GM21515 (cell line): ENCODE data around the gene DDHD1.

ENCODE experiments used
- ATAC-seq: cut with Tn5 transposase; IDR thresholded peaks from one replicate; pipeline ENCODE4 v1.9.1; 2021; ENCODE audit not compliant: unreplicated experiment

The DDHD1 gene

DNA sequence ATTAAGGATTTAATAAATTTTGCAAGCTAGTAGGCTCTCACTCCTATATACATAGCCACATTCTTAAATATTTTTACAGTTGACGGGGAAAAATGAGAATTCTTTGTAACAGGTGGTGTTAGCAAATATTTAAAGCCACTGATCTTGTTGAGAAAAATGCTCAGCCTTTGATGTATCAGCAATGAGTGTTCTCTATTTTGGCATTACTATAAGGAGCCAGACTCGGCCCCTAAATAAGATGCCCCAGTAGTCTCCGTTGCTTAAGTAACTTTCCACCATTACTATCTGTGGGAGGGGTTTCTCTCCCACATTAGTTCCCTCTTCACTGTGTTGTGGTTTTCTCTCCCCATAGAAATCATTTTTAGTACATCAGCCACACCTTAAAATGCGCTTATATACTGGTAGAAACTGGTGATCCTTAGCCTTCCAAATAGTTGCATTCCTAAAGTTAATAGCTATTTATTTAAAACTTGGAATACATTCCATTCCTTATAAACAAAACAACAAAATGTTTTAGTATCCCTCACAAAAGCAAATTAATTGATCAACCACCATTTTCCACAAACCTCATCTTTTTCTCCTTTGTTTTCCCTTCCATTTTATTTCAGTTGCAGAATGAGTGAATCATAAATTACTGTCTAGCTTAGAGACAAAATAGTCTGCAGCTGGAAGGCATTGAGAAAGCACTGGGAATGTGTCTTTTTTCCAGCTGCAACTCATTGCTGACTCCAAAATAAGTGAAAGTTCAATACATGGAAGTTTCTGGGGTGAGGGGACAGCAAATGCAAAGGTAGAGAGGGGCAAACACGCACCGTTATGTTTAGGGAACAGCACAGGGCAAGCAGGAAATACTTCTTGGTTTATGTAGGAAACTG, 117.5 kb downstream of the DDHD1 start:
- ATAC-seq: no peak

DNA sequence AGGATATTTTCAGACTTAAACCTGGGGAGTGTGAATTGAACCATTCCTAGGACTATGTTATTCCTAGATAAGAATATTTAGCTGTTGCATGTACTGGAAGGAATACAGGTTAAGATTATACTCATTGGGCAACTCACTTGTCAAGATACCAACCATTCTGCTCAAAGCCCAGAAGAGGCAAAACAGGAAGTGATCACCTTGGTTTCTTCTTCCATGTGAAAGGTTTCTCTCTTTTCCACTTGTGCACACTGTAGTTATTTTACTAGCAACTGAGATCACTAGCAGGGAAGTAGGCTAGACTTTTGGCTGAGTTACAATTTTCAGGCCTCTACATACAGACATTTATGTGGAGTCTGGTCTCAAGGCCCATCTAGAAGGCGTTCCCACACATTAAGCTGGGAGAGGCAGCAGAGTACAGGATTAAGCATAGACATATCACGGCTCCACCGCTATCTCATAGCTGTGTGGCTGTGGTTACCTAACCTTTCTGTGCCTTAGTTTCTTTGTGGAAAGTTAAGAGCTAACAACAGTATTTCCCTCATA, 118.4 kb downstream of the DDHD1 start:
- no peak for ATAC-seq

DNA sequence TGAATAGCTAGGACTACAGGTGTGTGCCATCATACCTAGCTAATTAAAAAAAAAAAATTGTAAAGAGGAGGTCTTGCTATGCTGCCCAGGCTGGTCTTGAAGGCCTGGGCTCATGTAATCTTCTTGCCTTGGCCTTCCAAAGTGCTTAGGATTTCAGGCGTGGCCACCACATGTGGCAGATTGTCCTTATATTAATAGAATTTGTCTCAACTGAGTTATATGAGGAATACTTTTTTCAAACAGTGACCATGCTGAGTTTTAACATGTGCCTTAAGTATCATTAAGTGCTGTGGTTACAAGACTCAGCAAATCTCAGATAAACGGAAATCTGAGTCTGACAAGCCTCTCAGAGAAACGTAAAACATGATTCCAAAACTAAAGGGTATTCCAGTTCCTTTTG, 119.1 kb downstream of the DDHD1 start:
- no peak for ATAC-seq

DNA sequence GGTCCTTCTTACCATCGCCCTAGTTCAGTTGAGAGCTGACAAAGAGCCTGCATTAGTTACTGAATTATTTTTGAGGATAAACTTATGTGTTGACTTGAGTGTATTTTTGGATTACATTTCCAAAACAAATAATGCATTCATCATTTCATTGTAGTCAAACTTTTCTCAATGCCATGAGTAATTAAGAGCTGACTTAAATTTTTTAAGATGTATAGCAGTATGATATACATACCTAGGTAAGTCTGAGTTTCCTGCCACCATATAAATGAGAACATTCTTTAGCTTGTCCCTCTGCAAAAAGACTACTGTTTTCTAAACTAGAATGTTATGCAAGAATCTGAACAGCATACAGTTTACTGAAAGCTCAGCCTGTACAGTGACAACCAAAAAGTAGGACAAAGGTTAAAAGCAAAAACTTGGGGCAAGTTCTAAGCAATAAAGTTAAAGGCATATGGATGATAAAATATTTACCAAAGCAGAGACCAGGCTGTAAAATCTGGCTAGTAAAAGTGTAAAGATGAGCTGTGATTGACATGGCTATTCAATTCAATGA, 120.2 kb downstream of the DDHD1 start:
- no peak for ATAC-seq

DNA sequence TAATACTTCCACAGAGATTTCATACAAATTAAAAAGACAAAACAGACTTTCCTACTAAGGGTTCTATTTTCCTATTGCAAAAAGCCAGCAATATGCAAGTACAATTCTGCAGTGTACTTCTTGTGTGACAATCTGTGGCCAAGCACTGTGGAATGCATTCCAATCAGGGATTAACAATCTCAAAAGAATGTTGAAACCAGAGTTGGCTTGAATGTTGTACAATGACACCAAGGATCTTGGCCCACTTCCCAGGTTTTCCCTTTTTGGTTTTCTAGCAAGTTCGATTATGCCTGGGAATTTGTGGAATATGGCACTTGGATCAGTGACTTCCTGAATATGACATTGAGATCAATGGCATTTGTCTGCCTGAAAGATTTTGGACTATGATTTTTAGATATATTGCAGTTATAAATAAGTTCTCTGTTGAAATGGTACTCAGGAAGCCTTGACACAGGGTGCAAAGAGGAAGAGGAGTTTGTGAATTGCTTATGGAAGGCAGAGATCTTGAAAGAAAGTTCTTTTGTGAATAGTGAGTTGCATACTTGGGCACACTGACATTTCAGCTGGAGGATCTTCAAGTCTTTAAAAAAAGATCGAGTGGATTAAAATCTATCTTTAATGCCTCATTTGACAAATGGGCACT, 120.8 kb downstream of the DDHD1 start:
- ATAC-seq: no peak

DNA sequence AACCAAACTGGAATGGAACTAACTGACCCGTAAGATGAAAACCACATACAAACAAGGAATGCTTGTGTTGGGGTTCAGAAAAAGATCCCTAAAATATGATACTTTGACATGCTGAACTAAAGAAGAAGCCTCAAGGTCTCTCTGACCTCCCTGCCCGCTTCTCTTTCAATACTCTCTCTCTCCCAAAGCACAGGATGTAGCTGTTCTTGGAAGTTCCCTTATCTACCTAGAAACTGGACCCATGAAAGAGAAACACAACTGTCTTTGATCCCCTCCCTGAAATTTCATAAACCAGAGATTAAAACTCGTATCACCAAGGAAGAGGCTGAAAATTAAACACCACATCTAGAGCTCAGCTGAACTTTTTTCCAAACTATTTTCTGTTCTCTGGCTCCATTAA, 125.6 kb downstream of the DDHD1 start:
- no peak for ATAC-seq

DNA sequence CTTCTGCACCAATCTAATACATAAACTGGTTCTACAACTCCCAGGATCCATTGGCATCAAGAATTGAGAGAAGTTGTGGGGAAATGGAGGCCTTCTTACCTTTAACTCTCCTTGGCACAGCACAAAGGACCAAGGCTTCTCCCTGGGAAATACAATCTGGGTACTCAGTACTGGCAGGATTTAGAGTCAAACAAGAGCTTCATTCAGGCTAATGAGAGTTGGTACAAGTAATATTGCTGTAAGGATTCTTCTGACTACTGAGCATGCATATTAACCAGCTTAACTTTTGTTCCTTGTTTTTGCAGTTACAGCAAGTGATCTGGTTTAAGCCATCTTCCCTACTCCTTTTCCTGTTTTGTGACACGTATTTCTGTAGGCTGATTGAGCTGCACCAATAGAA, 126.1 kb downstream of the DDHD1 start:
- ATAC-seq: no peak

DNA sequence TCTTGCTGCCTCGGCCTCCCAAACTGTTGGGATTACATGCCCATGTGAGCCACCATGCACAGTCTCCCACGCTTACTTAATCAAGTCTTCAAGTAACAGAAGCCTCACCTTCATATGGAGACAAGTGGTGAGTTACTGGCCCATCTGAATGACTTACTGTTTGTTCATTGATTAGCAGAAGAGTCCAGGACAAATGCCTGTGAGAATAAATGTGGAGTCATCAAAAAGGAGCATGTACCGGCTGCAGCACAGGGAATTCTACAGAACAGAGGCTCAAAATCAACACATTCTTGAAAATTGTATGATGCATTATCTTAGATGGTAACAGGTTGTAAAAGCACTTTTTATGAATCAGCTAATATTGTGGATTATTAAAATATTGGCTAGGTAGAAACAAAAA, 129.8 kb downstream of the DDHD1 start:
- no peak for ATAC-seq

DNA sequence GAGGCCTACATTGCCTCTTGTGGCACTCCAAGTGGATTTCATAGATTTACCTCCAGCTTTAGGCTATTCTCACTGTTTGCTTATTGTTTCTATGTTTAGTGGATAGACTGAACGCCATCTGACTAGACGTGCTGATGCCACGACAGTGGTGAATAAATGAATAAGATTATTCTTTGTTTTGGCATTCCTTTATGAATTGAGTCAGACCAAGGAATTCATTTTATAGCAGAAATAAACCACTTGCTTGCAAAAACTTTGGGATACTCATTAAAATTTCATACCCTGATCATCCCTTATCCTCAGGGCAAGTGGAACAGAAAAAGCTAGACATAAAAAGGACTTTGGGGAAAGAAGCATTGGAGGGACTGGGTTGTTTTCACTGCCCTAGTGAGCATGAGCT, 130.5 kb downstream of the DDHD1 start:
- no peak for ATAC-seq

DNA sequence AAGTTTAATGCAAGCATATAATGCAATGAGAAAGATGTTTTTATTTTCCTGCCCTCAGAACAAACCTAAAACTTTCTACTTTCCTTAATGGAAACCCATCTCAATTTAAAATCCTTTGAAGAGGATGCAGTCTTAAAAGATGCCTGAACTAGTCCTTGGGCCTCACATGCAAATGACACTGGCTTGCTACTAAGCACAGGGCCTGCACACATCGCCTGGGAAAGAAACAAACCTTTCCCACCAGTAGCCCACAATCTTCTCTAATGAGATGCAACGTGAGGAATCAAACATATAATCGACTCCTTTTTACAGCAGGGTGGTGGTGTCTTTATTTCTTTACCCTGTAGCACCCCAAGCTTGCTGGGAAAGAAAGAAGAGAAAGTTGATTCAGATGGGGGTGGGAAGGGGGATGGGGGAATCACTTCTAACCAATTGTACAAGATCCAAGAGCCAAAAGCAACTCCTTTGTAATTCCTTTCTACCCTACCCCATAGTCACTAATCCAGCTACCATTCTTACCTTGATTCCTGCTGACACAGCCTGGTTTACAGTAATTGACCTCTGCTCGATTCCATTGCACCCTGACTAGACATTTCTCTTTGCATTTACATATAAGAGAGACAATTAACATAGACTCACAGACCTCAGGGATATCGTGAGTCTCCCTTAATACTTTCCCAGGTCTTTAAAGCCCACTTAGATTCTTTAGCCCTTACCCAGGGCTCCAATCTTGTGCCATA, 132.8 kb downstream of the DDHD1 start:
- no peak for ATAC-seq

DNA sequence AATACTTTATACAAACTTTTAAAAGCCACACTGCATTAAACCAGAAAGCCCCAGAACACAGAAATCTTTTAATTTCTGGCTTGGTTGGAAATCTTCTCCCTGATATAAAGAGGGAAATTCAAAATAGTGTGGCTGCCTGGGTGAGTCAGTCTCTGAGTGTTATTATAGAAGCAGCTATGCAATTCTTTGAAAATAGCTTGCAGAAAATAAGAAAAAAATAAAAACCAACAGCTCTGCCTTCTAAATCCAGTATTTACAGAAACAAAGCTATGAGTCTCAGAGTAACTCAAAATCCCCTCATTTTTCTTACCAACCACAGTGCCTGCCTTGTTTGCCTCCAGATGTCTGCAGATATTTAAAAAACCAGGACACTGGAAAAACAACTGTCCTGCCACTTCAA, 133.7 kb downstream of the DDHD1 start:
- ATAC-seq: no peak

DNA sequence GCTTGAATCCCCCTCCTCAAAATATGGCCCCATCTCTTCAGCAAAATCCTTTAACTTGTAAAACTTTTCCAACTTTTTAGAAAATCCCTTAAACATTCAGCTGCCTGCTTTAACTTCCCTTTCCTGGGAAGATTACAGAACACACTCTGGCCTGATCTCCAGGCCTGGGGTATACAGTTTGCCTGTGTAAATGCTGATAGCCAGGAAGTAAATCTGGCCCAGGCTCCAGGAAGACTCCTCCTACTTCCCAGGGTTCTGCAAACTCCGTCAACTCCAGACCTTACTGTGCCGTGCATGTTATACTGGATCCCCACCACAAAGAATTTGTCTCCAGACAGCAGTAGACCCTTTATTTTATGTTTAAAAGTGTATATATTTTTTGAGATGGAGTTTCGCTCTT, 135.3 kb downstream of the DDHD1 start:
- no peak for ATAC-seq

DNA sequence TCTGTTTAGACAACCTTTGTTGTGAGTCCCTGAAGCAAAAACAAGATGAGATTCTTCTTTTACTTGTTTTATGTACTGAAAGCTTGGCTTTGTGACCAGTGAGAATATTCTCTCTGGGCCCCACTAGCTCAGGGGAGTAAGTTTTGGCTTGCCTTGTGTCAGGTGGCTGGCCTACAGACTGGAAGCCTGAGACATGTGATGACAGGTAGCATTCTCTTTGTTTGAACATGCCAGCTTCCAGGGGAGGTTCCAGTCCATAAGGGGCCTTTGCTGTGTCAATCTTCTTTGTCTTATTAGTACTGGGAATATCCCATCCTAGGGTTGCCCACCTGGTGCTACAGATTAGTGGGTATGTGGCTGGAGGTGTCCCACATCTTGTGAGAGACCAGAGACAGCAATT, 136.2 kb downstream of the DDHD1 start:
- ATAC-seq: no peak

DNA sequence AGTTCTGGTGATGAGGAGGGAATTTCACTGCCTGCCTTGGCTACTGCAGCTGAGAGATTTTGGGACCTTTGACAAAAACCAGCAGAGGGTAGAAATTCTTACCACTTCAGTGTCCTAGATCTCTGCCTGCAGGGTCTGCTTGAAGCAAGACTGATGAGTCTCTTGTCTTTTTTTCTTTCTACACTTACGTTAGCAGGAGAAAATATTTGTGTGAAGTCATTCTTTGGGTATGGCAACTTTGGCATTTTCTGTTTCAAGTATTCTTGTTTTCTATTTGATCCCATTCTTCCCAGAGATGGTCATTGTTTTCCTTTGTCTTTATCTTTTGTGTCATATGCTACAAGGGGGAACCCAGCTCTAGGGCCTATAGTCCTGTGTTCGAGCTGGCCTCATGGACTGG, 136.6 kb downstream of the DDHD1 start:
- no peak for ATAC-seq

DNA sequence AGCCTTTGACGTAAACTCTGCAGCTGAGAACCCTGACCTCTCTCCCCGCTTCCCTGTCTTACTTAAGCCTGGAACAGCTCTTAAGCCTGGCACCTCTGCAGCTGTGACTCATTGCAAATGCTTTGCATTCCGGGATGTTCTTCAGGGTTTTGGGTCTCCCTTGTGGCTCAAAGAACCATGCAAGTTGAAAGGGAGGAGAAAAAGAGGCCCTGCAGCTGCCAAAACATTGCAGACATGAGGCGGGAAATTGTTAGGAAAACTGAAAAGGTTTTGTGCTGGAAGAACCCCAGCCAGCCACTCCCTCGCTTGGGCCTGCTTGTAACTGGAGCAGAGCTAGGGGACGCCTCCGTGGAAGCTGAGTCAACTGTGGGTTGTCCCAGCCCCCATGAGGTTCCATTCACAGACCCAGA, 142.1 kb downstream of the DDHD1 start:
- no peak for ATAC-seq

DNA sequence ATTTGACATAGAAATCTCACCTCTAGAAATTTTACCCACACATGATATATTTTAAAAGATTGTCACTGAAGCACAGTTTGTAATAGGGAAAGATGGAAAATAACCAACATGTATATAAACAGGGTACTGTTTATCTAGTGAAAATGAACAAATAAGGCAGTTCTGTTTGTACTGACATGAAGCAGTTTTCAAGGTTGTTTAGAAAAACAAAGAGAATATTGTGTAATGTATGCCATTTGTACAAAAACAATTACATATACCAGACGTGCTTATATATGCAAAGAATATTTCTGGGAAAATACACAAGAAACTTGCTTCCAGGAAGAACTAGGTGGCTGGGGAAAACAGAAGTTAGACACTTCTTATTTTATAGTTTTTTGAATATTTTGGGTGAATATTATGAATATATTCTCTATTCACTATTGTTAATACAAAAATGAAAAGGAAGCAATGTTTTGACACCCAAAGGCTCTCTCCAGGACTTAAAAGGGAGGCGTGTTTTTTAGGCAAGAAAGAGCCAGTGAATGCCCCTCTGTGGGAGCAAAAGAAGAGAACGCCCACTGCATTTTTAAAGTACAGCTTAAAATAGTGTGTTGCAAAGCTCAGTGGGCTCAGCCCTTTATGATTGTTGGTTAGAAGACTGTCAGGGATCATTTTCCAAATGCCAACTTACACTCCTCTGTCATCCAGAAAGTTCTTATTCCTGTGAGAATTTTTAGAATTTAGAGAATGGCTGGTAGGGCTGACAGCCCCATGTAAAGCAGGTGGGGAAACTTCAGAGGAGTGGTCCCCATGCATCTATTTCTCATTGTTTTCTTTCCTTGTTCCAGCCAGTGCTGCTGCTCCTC, 142.7 kb downstream of the DDHD1 start:
- no peak for ATAC-seq

DNA sequence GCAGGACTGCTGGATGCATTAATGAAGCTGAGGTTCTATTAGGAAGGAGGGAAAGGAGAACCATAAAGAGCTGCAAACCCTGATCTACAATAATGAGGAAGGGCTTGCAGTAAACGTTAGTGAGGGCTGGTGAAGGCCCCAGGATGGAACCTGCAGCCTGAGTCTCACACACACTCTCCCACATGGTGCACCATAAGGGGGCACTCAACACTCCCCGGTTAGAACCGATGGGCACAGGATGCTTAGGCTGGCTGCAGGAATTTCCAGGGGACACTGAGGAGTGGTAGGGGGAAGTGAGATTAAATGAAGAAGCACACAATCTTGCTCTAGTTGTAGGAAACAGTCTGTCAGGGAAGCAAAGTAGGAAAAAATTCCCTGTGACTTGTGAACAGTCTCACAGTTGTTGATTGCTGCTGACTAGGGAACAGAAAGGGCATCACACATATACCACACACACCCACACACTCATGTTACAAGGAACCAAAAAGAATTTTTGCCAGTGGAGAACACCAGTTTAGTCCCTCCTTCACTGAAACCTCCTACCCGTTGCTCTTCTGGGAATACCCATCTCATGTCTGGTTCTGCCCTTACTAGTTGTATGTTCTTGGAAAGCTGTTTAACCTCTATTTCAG, 146.1 kb downstream of the DDHD1 start:
- no peak for ATAC-seq

DNA sequence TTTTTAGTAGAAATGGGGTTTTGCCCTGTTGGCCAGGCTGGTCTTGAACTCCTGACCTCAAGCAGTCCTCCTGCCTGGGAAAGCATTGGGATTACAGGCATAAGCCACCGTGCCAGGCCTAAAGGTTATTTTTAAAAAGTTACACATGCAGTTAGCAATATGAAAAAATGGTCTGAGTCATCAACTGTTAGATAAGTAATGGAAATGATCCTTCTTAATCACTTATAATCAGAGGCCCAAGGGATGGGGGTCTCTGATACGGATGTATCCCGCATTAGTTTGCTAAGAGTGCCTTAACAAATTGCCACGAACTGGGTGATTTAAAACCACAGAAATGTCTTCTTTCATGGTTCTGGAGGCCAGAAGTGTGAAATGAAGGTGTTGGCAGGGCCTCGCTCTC, 148.1 kb downstream of the DDHD1 start:
- ATAC-seq: no peak

DNA sequence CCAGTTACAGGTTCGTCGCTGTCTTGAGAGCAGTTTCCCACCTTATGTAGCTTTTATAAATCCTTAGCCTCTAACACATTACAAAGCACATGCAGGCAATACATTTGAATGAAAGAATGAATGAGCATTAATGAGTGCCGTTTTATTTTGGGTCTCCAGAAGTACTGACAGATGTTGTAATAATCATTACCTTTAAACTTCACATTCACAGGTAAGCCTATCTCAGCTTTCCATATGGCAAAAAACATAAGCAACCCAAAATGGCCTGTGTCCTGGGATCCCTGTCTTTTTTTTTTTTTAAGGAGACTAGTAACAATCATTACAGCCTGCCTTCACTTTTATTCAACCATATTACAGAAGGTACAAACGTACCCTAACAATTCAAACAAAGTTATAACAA, 149.3 kb downstream of the DDHD1 start:
- ATAC-seq: no peak

DNA sequence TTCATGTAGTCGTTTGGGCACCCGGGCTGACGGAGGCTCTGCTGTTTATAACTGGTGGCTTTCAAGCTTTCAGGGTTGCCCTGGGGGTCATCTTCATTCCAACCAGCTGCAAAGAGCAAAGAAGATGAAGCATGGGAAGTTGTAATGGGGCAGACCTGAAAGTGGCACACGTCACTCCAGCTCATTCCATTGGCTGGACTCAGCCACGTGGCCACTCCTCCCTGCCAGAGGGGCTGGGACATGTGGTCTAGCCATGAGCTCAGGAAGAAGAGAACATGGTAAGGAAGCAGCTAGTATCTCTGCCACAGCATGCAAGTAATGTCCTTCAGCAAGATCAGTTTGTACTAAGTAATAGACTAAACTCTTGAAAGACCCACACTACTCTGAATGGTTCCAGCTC, 150.5 kb downstream of the DDHD1 start:
- ATAC-seq: no peak
